SKM-1 treated with dmso at 0.1 percent for 144 hours (cell line): Measurements from ENCODE around the gene TRIO.
"Not testable (repeated sequence)": the region's sequence is repeated elsewhere in the genome, so short reads cannot be mapped to it uniquely, and the experiment has no call there.

Source experiments
- DNase-seq: peaks from one replicate; lab custom pipeline; 2025; ENCODE audit not compliant: unreplicated experiment; lab: John Stamatoyannopoulos, UW

TRIO gene

GRCh38 chr5:14207428-14207827 lies 64.3 kb downstream of the TRIO start:
- DNase-seq: not testable (repeated sequence)

GRCh38 chr5:14208071-14209021 lies 65.2 kb downstream of the TRIO start:
- no peak for DNase-seq

GRCh38 chr5:14209222-14209822 lies 66.2 kb downstream of the TRIO start:
- no peak for DNase-seq

GRCh38 chr5:14209836-14210235 lies 66.7 kb downstream of the TRIO start:
- DNase-seq: no peak

GRCh38 chr5:14210729-14211128 lies 67.6 kb downstream of the TRIO start:
- DNase-seq: no peak

- DNase-seq: no peak
Observed at GRCh38 chr5:14211818-14212803, 69.0 kb downstream of the TRIO start.

GRCh38 chr5:14212838-14213237 lies 69.7 kb downstream of the TRIO start:
- DNase-seq: no peak

- DNase-seq: no peak
Observed at GRCh38 chr5:14213253-14213652, 70.1 kb downstream of the TRIO start.

- DNase-seq: no peak
Observed at GRCh38 chr5:14213813-14214585, 70.9 kb downstream of the TRIO start.

- no peak for DNase-seq
Observed at GRCh38 chr5:14215901-14216300, 72.8 kb downstream of the TRIO start.

GRCh38 chr5:14216372-14216771 lies 73.2 kb downstream of the TRIO start:
- DNase-seq: no peak

GRCh38 chr5:14216902-14217301 lies 73.8 kb downstream of the TRIO start:
- no peak for DNase-seq

- no peak for DNase-seq
Observed at GRCh38 chr5:14217587-14217986, 74.4 kb downstream of the TRIO start.

- no peak for DNase-seq
Observed at GRCh38 chr5:14218011-14218410, 74.9 kb downstream of the TRIO start.

- no peak for DNase-seq
Observed at GRCh38 chr5:14218480-14218879, 75.3 kb downstream of the TRIO start.

- DNase-seq: no peak
Observed at GRCh38 chr5:14218897-14219573, 75.9 kb downstream of the TRIO start.

- DNase-seq: no peak
Observed at GRCh38 chr5:14219800-14220512, 76.8 kb downstream of the TRIO start.

GRCh38 chr5:14220642-14221041 lies 77.5 kb downstream of the TRIO start:
- DNase-seq: no peak

GRCh38 chr5:14221732-14222131 lies 78.6 kb downstream of the TRIO start:
- no peak for DNase-seq
